Panc1 (cell line): ENCODE measurements around the gene MEIS2. TPM values are rescaled to one million over a fixed set of nuclear protein-coding genes. Genes with fewer than 3 reads are reported as not detected.
A peak's percentile ranks its signal among the peaks of the same experiment; 100 is the strongest.

ENCODE experiments used
- ATAC-seq: fragments of 200-7000 bp; cut with Tn5 transposase; 2 replicates; pipeline ENCODE4 v1.9.1; 2020; ENCODE audit warnings: mild to moderate bottlenecking, moderate library complexity
- BruUV-seq: library from RNA; stranded (reverse); fragments of 400-500 nt; replicated peaks from 2 replicates; lab custom pipeline; 2021; lab: Mats Ljungman, UMichigan
- CTCF ChIA-PET: fragments of 300-600 bp; sonication (Branson Sonifier 250); formaldehyde crosslinking; loops from one replicate; lab custom pipeline; 2022; ENCODE audit warnings: antibody characterized with exemption; lab: Charles Lee
- POLR2A ChIA-PET: fragments of 300-600 bp; sonication (Branson Sonifier 250); formaldehyde crosslinking; loops from one replicate; lab custom pipeline; 2022; ENCODE audit warnings: antibody characterized with exemption; lab: Charles Lee
- DNase-seq: peaks from one replicate; pipeline ENCODE4 v3.0.0-alpha.2; 2010; ENCODE audit warnings: low read depth, low spot score
- H3K27ac ChIP-seq: 2 replicates; pipeline ENCODE4 v1.5.1; 2011; ENCODE audit warnings: mild to moderate bottlenecking, low read length, inconsistent platforms
- H3K27me3 ChIP-seq: fragments of 200-500 bp; sonication (Bioruptor generic); 2 replicates; pipeline ENCODE4 v1.6.0; 2014; ENCODE audit warnings: low read length, inconsistent platforms; ENCODE audit not compliant: control insufficient read depth, insufficient read depth
- H3K36me3 ChIP-seq: fragments of 200-500 bp; sonication (Bioruptor generic); 2 replicates; pipeline ENCODE4 v1.5.1; 2014; ENCODE audit warnings: inconsistent platforms, mild to moderate bottlenecking, low read length, moderate library complexity; ENCODE audit not compliant: control insufficient read depth, insufficient read depth
- H3K4me1 ChIP-seq: 2 replicates; pipeline ENCODE4 v1.5.1; 2011; ENCODE audit warnings: inconsistent platforms, mild to moderate bottlenecking, low read length, moderate library complexity; ENCODE audit not compliant: control insufficient read depth, insufficient read depth
- H3K4me3 ChIP-seq, 2 experiments: 2 replicates each; pipeline ENCODE4 v1.5.1; 2011 to 2012; ENCODE audit warnings: low read depth in 2 of 2, low read length in 2 of 2, mild to moderate bottlenecking in 2 of 2, inconsistent platforms in 1 of 2, moderate library complexity in 1 of 2
- H3K9me3 ChIP-seq: fragments of 200-500 bp; sonication (Bioruptor generic); 2 replicates; pipeline ENCODE4 v1.5.1; 2014; ENCODE audit warnings: low read depth, mild to moderate bottlenecking, inconsistent platforms, low read length, moderate library complexity; ENCODE audit not compliant: control insufficient read depth, insufficient read depth
- POLR2AphosphoS5 ChIP-seq: IDR thresholded peaks from 2 replicates; pipeline ENCODE4 v1.6.1; 2012; ENCODE audit warnings: mild to moderate bottlenecking, low read depth, low read length, moderate library complexity
- SIN3A ChIP-seq: IDR thresholded peaks from 2 replicates; pipeline ENCODE4 v1.6.1; 2012; ENCODE audit warnings: low read depth, mild to moderate bottlenecking, low read length, moderate library complexity, borderline replicate concordance; ENCODE audit not compliant: insufficient read depth
- TCF7L2 ChIP-seq: IDR thresholded peaks from 2 replicates; pipeline ENCODE4 v1.6.1; 2011; ENCODE audit warnings: mild to moderate bottlenecking, low read depth, low read length, inconsistent platforms
- in situ Hi-C: cut with HindIII; loops from 2 replicates; pipeline ENCODE4 v1.10.0; 2016; ENCODE audit warnings: low sequenced_read_pairs, low pct_unique_long_range_greater_than_20kb
- intact Hi-C: fragments of 100-400 bp; cut with micrococcal nuclease; formaldehyde crosslinking; loops from one replicate; pipeline ENCODE4 v1.10.0; 2022; ENCODE audit not compliant: unreplicated experiment
- total RNA-seq: library from RNA; stranded (reverse); gene quantifications from one replicate; pipeline ENCODE4 v1.2.1, GENCODE V29; 2021; ENCODE audit not compliant: unreplicated experiment
- TF ChIP-seq, protein P1 (sequence below), 2 experiments: IDR thresholded peaks; 2 replicates each; pipeline ENCODE4 v1.6.1; 2011 to 2012; ENCODE audit warnings: low read depth in 2 of 2, control low read depth in 1 of 2, low read length in 1 of 2, mild to moderate bottlenecking in 1 of 2, moderate library complexity in 1 of 2; ENCODE audit not compliant: insufficient read depth in 1 of 2
- TF ChIP-seq, protein P2 (sequence below): fragments of 450-650 bp; IDR thresholded peaks from 2 replicates; pipeline ENCODE4 v1.5.1; 2017; ENCODE audit warnings: mild to moderate bottlenecking

Gene MEIS2
- total RNA-seq, 1 experiment from 2014 or later, result 9.3 TPM

DNA sequence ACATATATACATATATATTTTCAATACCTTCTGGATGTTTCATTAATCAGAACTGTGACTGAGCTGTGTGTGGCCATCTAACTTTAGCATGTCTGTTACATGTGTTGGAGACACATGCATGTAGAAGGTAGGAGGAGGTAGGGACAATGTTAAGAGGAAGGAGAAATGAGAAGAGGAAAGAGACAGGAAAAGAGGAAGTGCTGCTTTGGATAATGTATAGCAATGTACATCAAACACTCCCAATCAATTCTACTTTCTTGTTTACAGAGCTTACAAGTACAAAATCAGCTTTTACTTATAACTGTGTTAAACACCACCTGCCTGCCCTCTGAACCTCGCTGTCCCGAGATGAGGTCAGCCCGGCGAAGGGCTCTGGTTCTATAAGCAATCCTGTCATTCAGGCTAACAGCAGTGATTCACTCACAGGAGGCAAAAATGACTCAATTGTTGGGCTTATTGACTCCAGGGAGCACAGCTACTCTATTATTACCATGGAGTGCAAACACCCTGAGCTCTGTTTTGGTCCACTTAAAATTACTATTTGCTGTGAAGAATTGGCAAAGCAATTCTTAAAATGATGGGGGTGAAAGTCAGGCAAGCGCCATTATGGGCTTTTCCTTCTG, 188.9 kb downstream of the MEIS2 start:
- peaks cover 5% of the 10 kb centered on the region; the same call in 1 of the 2 replicates for H3K4me1 ChIP-seq
- no TSS peak for BruUV-seq
- ATAC-seq, result peak; percentile 66; the same call in 1 of the 2 replicates

DNA sequence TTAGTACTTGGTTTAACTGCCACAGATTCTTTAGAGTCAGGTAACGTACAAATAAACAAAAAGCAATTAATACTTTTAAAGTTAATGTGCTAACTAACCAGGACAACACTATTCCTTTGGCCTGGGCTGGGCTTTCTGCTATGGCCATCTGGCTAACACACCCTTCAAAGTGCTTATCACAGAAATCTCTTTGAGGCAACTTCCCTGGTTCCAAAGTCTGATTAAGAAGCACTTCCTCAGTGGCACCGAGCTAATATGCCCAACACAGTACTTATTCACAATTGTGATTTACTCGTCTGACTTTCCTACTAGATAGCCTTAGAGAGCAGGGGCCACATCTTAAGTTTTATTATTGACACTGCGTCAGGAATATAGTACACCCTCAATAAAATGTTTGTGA, 191.4 kb downstream of the MEIS2 start:
- BruUV-seq, result no TSS peak
- Histone ChIP-seq H3K27ac (no peak overlapping the region), H3K36me3 (no peaks in the 10 kb centered on the region), H3K4me3 (no peak overlapping the region), H3K4me1 (peaks cover 5% of the 10 kb centered on the region; the same call in 1 of the 2 replicates), H3K27me3 (no peaks in the 10 kb centered on the region), H3K9me3 (no peaks in the 10 kb centered on the region)
- TF ChIP-seq SIN3A (no peak), POLR2AphosphoS5 (no peak), TCF7L2 (no peak)
- TF ChIP-seq, protein P1, sequence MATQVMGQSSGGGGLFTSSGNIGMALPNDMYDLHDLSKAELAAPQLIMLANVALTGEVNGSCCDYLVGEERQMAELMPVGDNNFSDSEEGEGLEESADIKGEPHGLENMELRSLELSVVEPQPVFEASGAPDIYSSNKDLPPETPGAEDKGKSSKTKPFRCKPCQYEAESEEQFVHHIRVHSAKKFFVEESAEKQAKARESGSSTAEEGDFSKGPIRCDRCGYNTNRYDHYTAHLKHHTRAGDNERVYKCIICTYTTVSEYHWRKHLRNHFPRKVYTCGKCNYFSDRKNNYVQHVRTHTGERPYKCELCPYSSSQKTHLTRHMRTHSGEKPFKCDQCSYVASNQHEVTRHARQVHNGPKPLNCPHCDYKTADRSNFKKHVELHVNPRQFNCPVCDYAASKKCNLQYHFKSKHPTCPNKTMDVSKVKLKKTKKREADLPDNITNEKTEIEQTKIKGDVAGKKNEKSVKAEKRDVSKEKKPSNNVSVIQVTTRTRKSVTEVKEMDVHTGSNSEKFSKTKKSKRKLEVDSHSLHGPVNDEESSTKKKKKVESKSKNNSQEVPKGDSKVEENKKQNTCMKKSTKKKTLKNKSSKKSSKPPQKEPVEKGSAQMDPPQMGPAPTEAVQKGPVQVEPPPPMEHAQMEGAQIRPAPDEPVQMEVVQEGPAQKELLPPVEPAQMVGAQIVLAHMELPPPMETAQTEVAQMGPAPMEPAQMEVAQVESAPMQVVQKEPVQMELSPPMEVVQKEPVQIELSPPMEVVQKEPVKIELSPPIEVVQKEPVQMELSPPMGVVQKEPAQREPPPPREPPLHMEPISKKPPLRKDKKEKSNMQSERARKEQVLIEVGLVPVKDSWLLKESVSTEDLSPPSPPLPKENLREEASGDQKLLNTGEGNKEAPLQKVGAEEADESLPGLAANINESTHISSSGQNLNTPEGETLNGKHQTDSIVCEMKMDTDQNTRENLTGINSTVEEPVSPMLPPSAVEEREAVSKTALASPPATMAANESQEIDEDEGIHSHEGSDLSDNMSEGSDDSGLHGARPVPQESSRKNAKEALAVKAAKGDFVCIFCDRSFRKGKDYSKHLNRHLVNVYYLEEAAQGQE (IDR thresholded peaks at IDR 0.05; ENCODE audit: insufficient read depth in 1 of 2, low read depth in 2 of 2, low read length in 1 of 2), result no peak
- TF ChIP-seq, protein P2, sequence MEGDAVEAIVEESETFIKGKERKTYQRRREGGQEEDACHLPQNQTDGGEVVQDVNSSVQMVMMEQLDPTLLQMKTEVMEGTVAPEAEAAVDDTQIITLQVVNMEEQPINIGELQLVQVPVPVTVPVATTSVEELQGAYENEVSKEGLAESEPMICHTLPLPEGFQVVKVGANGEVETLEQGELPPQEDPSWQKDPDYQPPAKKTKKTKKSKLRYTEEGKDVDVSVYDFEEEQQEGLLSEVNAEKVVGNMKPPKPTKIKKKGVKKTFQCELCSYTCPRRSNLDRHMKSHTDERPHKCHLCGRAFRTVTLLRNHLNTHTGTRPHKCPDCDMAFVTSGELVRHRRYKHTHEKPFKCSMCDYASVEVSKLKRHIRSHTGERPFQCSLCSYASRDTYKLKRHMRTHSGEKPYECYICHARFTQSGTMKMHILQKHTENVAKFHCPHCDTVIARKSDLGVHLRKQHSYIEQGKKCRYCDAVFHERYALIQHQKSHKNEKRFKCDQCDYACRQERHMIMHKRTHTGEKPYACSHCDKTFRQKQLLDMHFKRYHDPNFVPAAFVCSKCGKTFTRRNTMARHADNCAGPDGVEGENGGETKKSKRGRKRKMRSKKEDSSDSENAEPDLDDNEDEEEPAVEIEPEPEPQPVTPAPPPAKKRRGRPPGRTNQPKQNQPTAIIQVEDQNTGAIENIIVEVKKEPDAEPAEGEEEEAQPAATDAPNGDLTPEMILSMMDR, result no peak
- DNase-seq (no peak), ATAC-seq (no peak)
- ChIA-PET POLR2A (no interaction called here), CTCF (no interaction called here)
- in situ Hi-C loops, result loop anchor here (25.0 kb wide), 1 partner anchor 203 kb away; the partner anchor contains the start of gene MEIS2
- intact Hi-C loops, result no loop called here

More for the DNA sequence above, 188.9 kb downstream of the MEIS2 start:
- Histone ChIP-seq H3K27me3 (no peaks in the 10 kb centered on the region), H3K36me3 (no peaks in the 10 kb centered on the region), H3K27ac (peak overlapping the region; percentile 10; the same call in 1 of the 2 replicates), H3K9me3 (no peaks in the 10 kb centered on the region), H3K4me3 (no peak overlapping the region)
- CTCF ChIA-PET, result no interaction called here
- POLR2A ChIA-PET, result interaction anchor here (0.6 kb wide), 1 partner anchor 1927 kb away, joined by 11 read pairs; no protein-coding TSS in a partner anchor
- TF ChIP-seq, protein P1 (IDR thresholded peaks at IDR 0.05; ENCODE audit: insufficient read depth in 1 of 2, low read depth in 2 of 2, low read length in 1 of 2), result no peak
- no peak for TF ChIP-seq SIN3A
- TF ChIP-seq TCF7L2, result no peak
- no peak for TF ChIP-seq POLR2AphosphoS5
- TF ChIP-seq, protein P2, result no peak
- in situ Hi-C loops, result loop anchor here (25.0 kb wide), 1 partner anchor 201 kb away; the partner anchor contains the start of gene MEIS2
- intact Hi-C loops, result no loop called here
- DNase-seq, result peak; percentile 18
